GM12872 (cell line): Measurements from ENCODE around the gene MSMB.

Experiments used
- TF ChIP-seq, protein P1 (sequence below): IDR thresholded peaks from 3 replicates; pipeline ENCODE4 v1.5.1; 2011; ENCODE audit warnings: low read depth, mild to moderate bottlenecking, low read length, moderate library complexity; ENCODE audit not compliant: insufficient read depth

Gene MSMB

GRCh38 chr10:46084321-46085165, 38.5 kb upstream of the MSMB start:
- TF ChIP-seq, protein P1, sequence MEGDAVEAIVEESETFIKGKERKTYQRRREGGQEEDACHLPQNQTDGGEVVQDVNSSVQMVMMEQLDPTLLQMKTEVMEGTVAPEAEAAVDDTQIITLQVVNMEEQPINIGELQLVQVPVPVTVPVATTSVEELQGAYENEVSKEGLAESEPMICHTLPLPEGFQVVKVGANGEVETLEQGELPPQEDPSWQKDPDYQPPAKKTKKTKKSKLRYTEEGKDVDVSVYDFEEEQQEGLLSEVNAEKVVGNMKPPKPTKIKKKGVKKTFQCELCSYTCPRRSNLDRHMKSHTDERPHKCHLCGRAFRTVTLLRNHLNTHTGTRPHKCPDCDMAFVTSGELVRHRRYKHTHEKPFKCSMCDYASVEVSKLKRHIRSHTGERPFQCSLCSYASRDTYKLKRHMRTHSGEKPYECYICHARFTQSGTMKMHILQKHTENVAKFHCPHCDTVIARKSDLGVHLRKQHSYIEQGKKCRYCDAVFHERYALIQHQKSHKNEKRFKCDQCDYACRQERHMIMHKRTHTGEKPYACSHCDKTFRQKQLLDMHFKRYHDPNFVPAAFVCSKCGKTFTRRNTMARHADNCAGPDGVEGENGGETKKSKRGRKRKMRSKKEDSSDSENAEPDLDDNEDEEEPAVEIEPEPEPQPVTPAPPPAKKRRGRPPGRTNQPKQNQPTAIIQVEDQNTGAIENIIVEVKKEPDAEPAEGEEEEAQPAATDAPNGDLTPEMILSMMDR = no peak

DNA sequence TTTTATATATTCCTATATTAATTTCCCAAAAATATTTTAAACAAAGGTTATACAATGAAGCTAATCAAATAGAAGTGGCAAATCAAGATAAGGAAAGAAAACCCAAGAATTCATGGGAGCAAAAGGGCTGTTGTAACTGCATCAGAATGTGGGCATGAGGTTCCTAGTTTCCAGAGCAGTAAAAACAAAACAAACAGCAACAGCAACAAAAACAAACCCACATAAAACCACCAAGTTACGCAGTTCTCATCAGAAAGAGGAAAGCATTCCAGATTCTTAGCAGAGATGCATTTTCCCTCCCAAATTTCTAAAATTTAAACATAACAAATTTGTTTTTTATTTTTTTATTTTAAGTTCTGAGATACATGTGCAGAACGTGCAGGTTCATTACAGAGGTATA, 34.8 kb upstream of the MSMB start:
- TF ChIP-seq, protein P1 = no peak

- TF ChIP-seq, protein P1 = no peak
Measured at GRCh38 chr10:46079831-46080585, 33.9 kb upstream of the MSMB start.

GRCh38 chr10:46077731-46078413, 31.8 kb upstream of the MSMB start:
- TF ChIP-seq, protein P1 = no peak

- TF ChIP-seq, protein P1 = no peak
Measured at GRCh38 chr10:46077141-46077554, 31.1 kb upstream of the MSMB start.

GRCh38 chr10:46075869-46076268, 29.8 kb upstream of the MSMB start:
- TF ChIP-seq, protein P1 = no peak
